ENCODE results near the gene CMC2. TPM values are rescaled to one million over a fixed set of nuclear protein-coding genes. Genes with fewer than 3 reads are reported as not detected.

CMC2 gene
- total and polyA plus RNA-seq, 2 of the 8 experiments (the other 6 are each of a cell fraction or from before 2014, with no cell fraction given), result 66.6 to 116 TPM

DNA sequence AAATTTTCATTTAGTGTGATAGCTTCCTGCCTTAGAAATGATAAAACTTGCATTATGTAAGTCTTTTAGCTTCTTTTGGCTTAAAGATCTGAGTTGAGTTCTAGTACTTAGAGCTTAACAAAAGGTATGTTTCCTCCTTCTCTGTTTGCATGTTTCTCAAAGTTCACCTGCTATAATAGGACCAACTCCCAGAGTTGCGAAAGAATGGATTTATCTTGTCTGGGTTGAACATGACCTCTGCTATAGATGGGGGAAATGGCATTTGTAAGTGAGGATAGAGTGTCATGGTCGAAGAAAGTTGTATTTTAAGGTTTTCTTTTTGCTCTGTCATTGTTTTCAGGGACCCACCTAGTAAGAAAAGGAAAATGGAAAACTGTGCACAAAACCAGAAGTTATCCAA, 36.1 kb upstream of the CMC2 start (continued):
- TF ChIP-seq, protein P1, sequence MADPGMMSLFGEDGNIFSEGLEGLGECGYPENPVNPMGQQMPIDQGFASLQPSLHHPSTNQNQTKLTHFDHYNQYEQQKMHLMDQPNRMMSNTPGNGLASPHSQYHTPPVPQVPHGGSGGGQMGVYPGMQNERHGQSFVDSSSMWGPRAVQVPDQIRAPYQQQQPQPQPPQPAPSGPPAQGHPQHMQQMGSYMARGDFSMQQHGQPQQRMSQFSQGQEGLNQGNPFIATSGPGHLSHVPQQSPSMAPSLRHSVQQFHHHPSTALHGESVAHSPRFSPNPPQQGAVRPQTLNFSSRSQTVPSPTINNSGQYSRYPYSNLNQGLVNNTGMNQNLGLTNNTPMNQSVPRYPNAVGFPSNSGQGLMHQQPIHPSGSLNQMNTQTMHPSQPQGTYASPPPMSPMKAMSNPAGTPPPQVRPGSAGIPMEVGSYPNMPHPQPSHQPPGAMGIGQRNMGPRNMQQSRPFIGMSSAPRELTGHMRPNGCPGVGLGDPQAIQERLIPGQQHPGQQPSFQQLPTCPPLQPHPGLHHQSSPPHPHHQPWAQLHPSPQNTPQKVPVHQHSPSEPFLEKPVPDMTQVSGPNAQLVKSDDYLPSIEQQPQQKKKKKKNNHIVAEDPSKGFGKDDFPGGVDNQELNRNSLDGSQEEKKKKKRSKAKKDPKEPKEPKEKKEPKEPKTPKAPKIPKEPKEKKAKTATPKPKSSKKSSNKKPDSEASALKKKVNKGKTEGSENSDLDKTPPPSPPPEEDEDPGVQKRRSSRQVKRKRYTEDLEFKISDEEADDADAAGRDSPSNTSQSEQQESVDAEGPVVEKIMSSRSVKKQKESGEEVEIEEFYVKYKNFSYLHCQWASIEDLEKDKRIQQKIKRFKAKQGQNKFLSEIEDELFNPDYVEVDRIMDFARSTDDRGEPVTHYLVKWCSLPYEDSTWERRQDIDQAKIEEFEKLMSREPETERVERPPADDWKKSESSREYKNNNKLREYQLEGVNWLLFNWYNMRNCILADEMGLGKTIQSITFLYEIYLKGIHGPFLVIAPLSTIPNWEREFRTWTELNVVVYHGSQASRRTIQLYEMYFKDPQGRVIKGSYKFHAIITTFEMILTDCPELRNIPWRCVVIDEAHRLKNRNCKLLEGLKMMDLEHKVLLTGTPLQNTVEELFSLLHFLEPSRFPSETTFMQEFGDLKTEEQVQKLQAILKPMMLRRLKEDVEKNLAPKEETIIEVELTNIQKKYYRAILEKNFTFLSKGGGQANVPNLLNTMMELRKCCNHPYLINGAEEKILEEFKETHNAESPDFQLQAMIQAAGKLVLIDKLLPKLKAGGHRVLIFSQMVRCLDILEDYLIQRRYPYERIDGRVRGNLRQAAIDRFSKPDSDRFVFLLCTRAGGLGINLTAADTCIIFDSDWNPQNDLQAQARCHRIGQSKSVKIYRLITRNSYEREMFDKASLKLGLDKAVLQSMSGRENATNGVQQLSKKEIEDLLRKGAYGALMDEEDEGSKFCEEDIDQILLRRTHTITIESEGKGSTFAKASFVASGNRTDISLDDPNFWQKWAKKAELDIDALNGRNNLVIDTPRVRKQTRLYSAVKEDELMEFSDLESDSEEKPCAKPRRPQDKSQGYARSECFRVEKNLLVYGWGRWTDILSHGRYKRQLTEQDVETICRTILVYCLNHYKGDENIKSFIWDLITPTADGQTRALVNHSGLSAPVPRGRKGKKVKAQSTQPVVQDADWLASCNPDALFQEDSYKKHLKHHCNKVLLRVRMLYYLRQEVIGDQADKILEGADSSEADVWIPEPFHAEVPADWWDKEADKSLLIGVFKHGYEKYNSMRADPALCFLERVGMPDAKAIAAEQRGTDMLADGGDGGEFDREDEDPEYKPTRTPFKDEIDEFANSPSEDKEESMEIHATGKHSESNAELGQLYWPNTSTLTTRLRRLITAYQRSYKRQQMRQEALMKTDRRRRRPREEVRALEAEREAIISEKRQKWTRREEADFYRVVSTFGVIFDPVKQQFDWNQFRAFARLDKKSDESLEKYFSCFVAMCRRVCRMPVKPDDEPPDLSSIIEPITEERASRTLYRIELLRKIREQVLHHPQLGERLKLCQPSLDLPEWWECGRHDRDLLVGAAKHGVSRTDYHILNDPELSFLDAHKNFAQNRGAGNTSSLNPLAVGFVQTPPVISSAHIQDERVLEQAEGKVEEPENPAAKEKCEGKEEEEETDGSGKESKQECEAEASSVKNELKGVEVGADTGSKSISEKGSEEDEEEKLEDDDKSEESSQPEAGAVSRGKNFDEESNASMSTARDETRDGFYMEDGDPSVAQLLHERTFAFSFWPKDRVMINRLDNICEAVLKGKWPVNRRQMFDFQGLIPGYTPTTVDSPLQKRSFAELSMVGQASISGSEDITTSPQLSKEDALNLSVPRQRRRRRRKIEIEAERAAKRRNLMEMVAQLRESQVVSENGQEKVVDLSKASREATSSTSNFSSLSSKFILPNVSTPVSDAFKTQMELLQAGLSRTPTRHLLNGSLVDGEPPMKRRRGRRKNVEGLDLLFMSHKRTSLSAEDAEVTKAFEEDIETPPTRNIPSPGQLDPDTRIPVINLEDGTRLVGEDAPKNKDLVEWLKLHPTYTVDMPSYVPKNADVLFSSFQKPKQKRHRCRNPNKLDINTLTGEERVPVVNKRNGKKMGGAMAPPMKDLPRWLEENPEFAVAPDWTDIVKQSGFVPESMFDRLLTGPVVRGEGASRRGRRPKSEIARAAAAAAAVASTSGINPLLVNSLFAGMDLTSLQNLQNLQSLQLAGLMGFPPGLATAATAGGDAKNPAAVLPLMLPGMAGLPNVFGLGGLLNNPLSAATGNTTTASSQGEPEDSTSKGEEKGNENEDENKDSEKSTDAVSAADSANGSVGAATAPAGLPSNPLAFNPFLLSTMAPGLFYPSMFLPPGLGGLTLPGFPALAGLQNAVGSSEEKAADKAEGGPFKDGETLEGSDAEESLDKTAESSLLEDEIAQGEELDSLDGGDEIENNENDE (IDR thresholded peaks at IDR 0.05; ENCODE audit: insufficient replicate concordance, low read length), result no peak
- TF ChIP-seq SIX5 (IDR thresholded peaks at IDR 0.05; ENCODE audit: low read depth, low read length) (no peak), FOSL1 (IDR thresholded peaks at IDR 0.05; ENCODE audit: insufficient read depth, low read depth, low read length) (no peak)
